Kidney (tissue), 14 donors: ENCODE results near the gene PRRT3. TPM values are rescaled to one million over a fixed set of nuclear protein-coding genes. Genes with fewer than 3 reads are reported as not detected.

Experiments
- DNase-seq, 5 donors: peaks; one replicate each; pipeline ENCODE4 v3.0.0-alpha.2; 2013 to 2020
- FAIRE-seq: peaks from 2 replicates; lab custom pipeline; 2012; peaks lifted over from hg19 to GRCh38; lab: Jason Lieb, UNC
- H3K27ac ChIP-seq, 2 donors: one replicate each; pipeline ENCODE4 v1.7.0; 2013; ENCODE audit warnings: low read depth in 2 of 2, low read length in 2 of 2, inconsistent platforms in 1 of 2
- H3K27me3 ChIP-seq: one replicate; pipeline ENCODE4 v1.7.1; 2013; ENCODE audit warnings: low read length, inconsistent platforms; ENCODE audit not compliant: control insufficient read depth, insufficient read depth
- H3K36me3 ChIP-seq, 3 donors: one replicate each; pipeline versions ENCODE4 v1.7.0 to v1.7.1; 2013; ENCODE audit warnings: low read length in 3 of 3, control low read depth in 1 of 3, inconsistent platforms in 1 of 3; ENCODE audit not compliant: insufficient read depth in 3 of 3, control insufficient read depth in 2 of 3
- H3K4me1 ChIP-seq, 3 donors: one replicate each; pipeline versions ENCODE4 v1.7.0 to v1.7.1; 2013; ENCODE audit warnings: low read length in 3 of 3, inconsistent platforms in 1 of 3, low read depth in 1 of 3; ENCODE audit not compliant: control insufficient read depth in 2 of 3, insufficient read depth in 2 of 3
- H3K4me3 ChIP-seq, 3 donors: one replicate each; pipeline versions ENCODE4 v1.7.0 to v1.8.1; 2013; ENCODE audit warnings: low read length in 3 of 3, control low read depth in 1 of 3, inconsistent platforms in 1 of 3
- H3K9ac ChIP-seq, 3 donors: one replicate each; pipeline versions ENCODE4 v1.7.0 to v1.7.1; 2013; ENCODE audit warnings: low read length in 3 of 3, control low read depth in 1 of 3, inconsistent platforms in 1 of 3
- H3K9me3 ChIP-seq, 3 donors: one replicate each; pipeline versions ENCODE4 v1.7.0 to v1.7.1; 2013; ENCODE audit warnings: low read length in 3 of 3, control low read depth in 1 of 3, inconsistent platforms in 1 of 3; ENCODE audit not compliant: control insufficient read depth in 2 of 3, insufficient read depth in 1 of 3
- CTCF ChIP-seq: IDR thresholded peaks from 3 replicates; pipeline ENCODE4 v1.5.1; 2012; ENCODE audit warnings: mild to moderate bottlenecking, moderate library complexity, borderline replicate concordance; ENCODE audit not compliant: insufficient read depth; ENCODE audit errors: extremely low read depth
- intact Hi-C: fragments of 100-400 bp; cut with DNase I; formaldehyde crosslinking; loops from one replicate; pipeline ENCODE4 v1.11.1; 2022
- polyA plus RNA-seq: library from polyadenylated mRNA; stranded (reverse); fragments of 350-450 nt; fragmentation: Illumina TruSeq; extraction: RNeasy Lipid Tissue Mini Kit (QIAGEN cat#74804); gene quantifications from one replicate; pipeline ENCODE4 v1.2.3, GENCODE V29; 2014; ENCODE audit warnings: low read depth, low replicate concordance; ENCODE audit not compliant: insufficient read depth
- total RNA-seq: library from RNA; stranded (reverse); fragmentation: NEBNext Ultra II Directional; extraction: Animal tissue kit (Norgen Biotek cat#: 25700); gene quantifications from one replicate; pipeline ENCODE4 v1.2.1, GENCODE V29; 2021
- donor health status: control.
- donor health status: control.
- donor health status: control.
- donor health status: control.
- donor health status: control.
- donor health status: DM: yes; HTN: yes; CAD: no.
- donor health status: Normal renal cell carcinoma (clear cell type).

The PRRT3 gene
- total and polyA plus RNA-seq, 2 donors from 2014 or later = 3.6 to 3.9 TPM

- Histone ChIP-seq H3K36me3 (no peaks in the 10 kb centered on the region), H3K9ac (no peak overlapping the region), H3K4me3 (no peak overlapping the region), H3K4me1 (peaks cover 0 to 33% (median 9%) of the 10 kb centered on the region in 3 donors), H3K9me3 (no peaks in the 10 kb centered on the region), H3K27me3 (no peaks in the 10 kb centered on the region), H3K27ac (no peak overlapping the region)
- TF ChIP-seq CTCF = no peak
- intact Hi-C loops = no loop called here
- FAIRE-seq (no peak), DNase-seq (no peak)
Measured at GRCh38 chr3:9913601-9914000, 38.6 kb downstream of the PRRT3 start.

- intact Hi-C loops = no loop called here
- Histone ChIP-seq H3K36me3 (no peaks in the 10 kb centered on the region), H3K9me3 (no peaks in the 10 kb centered on the region), H3K4me3 (no peak overlapping the region), H3K9ac (no peak overlapping the region), H3K4me1 (peaks cover 0 to 28% (median 12%) of the 10 kb centered on the region in 3 donors), H3K27ac (no peak overlapping the region), H3K27me3 (no peaks in the 10 kb centered on the region)
- TF ChIP-seq CTCF = no peak
- FAIRE-seq (no peak), DNase-seq (no peak)
Measured at GRCh38 chr3:9912294-9912935, 39.8 kb downstream of the PRRT3 start.

GRCh38 chr3:9911863-9912262 lies 40.3 kb downstream of the PRRT3 start:
- H3K9me3 ChIP-seq = no peaks in the 10 kb centered on the region
- H3K36me3 ChIP-seq = no peaks in the 10 kb centered on the region
- H3K4me1 ChIP-seq = peaks cover 0 to 25% (median 12%) of the 10 kb centered on the region in 3 donors
- no peak for DNase-seq
- no peak overlapping the region for H3K9ac ChIP-seq
- H3K4me3 ChIP-seq = no peak overlapping the region
- intact Hi-C loops = no loop called here
- no peaks in the 10 kb centered on the region for H3K27me3 ChIP-seq
- FAIRE-seq = no peak
- TF ChIP-seq CTCF = no peak
- H3K27ac ChIP-seq = no peak overlapping the region
